SHP77 (cell line): Measurements from ENCODE around the gene SKI.
"Not testable (repeated sequence)": the region's sequence is repeated elsewhere in the genome, so short reads cannot be mapped to it uniquely, and the experiment has no call there.

Experiments
- DNase-seq, 2 experiments: peaks; one replicate each; lab custom pipeline; 2025; lab: John Stamatoyannopoulos, UW

The SKI gene

GRCh38 chr1:2242814-2243725, 15.0 kb downstream of the SKI start:
- no peak for DNase-seq

- DNase-seq, result not testable (repeated sequence)
Measured at GRCh38 chr1:2247045-2247394, 18.9 kb downstream of the SKI start.

- DNase-seq, result no peak
Measured at GRCh38 chr1:2247760-2248126, 19.6 kb downstream of the SKI start.

- no peak for DNase-seq
Measured at GRCh38 chr1:2248127-2248826, 20.2 kb downstream of the SKI start.

- no peak for DNase-seq
Measured at GRCh38 chr1:2248854-2249558, 20.9 kb downstream of the SKI start.

DNA sequence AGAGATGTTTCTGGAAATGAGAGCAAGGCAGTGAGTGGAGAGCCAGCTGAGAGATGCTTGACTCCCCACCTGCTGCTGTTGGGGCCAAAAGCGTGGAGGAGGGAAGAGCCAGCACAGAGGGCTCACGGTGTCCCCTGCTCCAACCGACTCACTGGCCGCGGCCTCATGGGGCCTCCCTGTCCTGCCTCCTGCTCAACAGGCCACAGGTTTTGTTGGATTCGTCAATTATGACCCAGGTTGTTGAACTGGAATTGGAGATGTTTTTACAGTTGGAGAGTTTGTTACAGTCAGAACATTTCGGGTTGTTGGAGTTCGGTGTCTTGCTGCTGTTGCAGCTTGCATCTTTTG, 21.4 kb downstream of the SKI start:
- DNase-seq, result no peak

DNA sequence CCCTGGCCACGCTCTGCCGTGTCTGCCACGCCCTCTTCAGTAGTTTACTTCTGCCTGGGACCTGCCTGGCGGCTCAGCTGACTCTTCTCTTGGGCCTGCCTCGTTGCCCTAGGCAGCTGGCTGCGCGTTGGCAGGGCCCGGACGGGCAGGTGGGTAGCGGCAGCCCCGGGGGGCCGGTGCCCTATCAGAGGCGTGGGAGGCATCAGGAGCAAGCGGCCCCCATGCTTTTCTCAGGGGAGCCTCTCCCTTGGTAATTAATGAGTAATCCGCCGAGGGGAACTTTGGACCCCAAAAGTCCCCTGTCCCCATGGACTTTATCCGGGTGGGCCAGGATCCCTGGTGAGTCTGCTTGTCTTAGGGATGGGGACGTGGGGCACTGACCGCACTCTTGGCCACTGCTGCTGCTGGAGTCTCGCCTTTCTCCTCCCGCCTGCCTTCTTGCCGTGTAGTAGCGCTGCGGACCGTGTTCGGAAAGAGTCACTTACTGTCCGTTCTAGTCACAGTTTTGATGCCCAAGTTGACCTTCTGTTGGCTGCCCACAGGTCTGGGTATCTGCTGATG, 22.7 kb downstream of the SKI start:
- DNase-seq, result no peak

DNA sequence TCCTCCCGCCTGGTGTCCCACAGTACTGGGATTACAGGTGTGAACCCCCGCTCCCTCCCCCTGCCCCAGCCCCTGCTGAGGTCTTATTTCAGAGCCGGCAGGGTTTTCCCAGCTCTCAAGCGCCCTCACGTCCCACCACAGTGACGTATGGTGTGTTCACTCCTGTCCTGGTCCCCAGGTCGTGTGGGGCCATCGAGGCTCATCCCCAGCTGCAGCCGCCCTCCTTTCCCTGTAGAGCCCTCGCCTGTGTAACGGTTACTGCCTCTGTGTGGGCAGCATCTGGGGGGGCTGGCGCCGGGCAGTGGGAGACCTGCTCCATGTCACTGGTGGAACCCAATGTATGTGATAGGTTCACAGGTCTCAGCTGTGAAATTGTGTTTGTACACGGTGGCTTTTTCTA, 23.2 kb downstream of the SKI start:
- no peak for DNase-seq

GRCh38 chr1:2251786-2252185, 23.7 kb downstream of the SKI start:
- no peak for DNase-seq

DNA sequence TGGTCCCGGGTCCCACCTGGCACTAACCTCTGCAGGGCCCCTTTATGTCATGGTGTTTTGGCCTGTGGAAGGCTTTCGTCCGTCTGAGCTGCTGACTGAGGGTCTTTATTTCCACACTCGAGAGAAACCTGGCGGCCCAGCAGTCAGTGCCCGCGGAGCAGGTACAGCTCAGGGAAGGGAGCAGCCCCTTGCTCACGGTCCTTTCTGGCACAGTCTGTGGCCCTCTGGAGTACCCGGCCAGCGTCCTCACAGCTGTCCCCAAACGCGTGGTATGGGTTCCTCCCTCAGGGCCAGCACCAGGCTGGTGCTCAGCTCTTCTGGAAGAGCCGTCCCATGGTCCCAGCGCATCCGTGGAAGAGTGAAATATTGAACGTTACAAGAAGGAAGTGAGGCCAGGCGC, 24.3 kb downstream of the SKI start:
- no peak for DNase-seq

DNA sequence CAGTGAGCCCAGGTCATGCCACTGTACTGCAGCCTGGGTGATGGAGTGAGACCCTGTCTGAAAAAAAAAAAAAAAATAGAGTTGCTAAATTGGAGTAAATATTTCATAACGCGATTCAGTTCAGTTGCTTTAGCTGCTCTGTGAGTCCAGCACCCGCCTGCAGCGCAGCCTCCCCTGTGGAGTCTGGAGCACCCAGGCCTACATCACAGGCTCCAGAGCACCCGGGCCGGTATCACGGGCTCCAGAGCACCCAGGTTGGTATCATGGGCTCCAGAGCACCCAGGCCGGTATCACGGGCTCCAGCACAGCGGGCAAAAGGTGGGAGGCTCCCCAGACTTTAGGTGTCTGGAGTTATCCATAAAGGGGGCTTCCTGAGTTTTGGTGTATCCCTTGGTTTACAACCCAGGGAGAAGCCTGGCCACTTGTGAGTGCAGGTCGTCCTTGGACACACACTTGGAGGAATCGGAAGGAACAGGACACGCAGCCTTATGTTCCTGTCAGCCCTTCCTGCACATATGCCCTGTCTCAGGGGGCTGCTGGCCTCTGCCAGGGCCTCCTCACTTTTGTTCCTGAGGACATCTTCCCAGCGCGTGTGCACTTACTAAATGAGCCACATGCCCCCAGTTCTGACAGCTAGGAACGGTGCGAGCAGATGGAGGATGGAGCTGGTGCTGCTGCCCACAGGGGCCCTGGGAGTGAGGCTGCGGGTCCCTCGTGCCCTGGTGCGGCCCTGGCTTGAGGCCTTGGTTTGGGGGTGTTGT, 25.1 kb downstream of the SKI start:
- DNase-seq, result no peak

- no peak for DNase-seq
Measured at GRCh38 chr1:2253797-2254480, 25.8 kb downstream of the SKI start.

DNA sequence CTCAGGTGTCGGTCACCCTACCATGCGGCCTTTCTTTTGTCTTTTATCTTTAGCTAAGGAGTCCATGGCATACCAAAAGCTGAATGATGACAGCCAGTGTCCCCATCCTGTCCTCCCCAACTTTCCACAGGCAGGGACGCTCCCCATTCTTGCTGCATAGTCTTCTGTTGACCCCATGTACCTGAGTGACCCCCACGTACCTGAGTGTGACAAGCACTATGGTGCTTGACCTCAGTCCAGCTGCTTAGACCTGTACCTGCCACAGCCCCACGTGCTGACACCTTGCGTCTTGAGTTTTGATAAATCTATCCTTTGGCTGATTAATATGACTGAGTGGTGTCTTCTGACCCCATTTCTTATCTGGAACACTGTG, 26.9 kb downstream of the SKI start:
- no peak for DNase-seq

DNA sequence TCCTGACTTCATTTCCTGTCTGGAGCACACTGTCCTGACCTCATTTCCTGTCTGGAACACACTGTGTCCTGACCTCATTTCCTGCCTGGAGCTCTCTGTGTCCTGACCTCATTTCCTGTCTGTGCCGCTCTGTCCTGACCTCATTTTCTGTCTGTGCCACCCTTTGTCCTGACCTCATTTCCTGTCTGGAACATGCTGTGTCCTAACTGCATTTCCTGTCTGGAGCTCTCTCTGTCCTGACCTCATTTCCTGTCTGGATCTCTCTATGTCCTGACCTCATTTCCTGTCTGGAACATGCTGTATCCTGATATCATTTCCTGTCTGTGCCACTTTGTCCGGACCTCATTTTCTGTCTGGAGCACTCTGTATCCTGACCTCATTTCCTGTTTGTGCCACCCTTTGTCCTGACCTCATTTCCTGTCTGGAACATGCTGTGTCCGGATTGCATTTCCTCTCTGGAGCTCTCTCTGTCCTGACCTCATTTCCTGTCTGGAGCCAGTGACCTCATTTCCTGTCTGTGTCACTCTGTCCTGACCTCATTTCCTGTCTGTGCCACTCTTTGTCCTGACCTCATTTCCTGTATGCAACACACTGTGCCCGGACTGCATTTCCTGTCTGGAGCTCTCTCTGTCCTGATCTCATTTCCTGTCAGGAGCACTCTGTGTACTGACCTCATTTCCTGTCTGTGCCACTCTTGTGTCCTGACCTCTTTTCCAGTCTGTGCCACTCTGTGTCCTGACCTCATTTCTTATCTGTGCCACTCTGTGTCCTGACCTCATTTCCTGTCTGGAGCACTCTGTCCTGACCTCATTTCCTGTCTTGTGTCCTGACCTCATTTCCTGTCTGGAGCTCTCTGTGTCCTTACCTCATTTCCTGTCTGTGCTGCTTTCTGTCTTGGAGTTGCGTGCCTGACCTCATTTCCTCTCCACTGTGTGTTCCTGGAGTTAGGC, 27.6 kb downstream of the SKI start:
- peak; percentile 38 to 56 for DNase-seq

GRCh38 chr1:2256435-2257244, 28.5 kb downstream of the SKI start:
- no peak for DNase-seq

DNA sequence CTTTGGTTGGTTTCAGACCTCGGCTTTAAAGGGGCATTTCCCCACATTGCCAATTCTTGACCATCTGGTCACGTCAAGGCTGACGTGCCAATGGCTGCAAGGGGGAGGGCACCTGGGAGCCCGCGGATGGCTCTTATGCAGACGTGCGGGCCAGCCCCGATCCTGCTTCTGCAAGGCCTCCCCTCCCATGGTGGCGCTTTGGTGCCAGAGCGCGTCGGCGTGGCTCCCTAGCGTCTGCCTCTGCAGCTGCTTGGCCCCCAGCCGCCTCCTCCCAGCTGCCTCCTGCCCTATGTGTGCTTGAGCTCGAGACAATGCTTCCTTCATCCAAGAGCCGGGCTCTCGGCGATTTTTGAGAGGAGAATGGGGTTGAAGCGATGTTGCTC, 29.1 kb downstream of the SKI start:
- DNase-seq, result no peak

DNA sequence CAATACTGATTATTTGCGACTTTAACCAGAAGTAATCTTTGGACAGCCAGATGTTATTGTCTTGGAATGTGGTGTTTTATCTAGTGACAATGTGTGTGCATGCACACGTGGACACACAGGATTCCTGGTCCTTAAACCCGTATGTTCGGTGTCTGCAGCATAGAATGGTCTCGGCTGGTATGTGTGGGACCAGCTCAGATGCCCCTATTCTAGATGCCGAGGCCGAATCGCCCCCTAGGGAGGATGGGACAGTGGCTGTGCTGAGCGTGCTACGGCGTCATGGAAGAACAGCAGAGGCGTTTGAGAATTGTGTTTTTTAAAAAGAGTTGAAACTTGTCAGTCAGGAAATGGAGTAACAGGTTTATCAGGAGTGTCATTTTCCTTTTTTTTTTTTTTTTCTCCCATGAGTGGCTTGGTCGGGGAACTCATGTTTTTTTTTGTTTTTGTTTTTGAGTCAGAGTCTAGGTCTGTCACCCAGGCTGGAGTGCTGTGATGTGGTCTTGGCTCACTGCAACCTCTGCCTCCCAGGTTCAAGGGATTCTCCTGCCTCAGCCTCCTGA, 30.1 kb downstream of the SKI start:
- DNase-seq, result no peak

DNA sequence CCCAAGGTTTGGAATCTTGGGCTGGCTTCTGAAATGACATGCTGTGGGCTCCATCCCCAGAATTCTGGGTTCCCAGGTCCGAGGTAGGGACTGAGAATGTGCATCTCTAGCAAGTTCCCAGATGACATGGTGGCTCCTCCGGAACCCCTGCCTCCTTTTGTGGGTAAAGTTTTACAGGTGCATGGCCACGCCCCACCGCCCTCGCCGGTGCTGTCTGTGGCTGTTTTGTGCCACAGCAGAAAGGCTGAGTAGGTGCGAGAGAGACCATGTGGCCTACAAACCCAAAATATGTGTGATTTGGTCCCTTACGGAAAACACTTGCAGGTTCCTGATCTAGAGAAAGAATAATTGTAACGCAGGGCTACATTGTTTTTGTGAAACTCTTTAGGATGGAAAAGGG, 30.9 kb downstream of the SKI start:
- no peak for DNase-seq
